Measurements from ENCODE around the gene AP2M1. TPM values are rescaled to one million over a fixed set of nuclear protein-coding genes. Genes with fewer than 3 reads are reported as not detected.

The AP2M1 gene
- total and polyA plus RNA-seq, 10 of the 15 experiments (the other 5 are each of a cell fraction or from before 2014, with no cell fraction given): 65.6 to 356 (median 161) TPM

DNA sequence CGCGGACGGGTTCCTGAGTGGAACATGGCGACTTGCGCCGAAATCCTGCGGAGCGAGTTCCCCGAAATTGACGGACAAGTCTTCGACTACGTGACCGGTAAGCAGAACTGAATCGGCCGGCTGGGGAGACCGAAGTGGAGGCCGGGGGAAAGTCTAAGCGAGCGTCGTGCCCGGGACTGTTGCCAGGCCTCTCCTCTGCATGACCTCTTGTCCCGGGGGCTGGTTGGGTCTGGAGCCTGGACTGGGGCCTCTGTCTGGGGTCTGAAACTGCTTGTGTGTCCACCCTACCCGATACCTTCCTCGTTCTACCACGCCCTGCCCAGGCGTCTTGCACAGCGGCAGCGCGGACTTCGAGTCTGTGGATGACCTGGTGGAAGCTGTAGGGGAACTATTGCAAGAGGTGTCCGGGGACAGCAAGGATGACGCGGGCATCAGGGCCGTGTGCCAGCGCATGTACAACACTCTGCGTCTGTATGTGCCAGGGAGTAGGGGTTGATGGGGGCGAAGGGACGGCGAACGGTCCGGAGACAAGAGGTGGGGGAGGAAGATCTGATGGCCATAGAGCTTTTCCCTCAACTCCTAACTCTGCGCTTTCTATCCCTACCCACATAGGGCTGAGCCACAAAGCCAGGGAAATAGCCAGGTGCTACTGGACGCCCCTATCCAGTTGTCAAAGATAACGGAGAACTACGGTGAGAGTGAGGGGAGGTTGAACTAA, 11.7 kb downstream of the AP2M1 start, which contains the start of gene ABCF3 (continued):
- TF ChIP-seq BHLHE40 (IDR thresholded peaks at IDR 0.05; ENCODE audit: borderline replicate concordance in 1 of 2, low read depth in 2 of 2, low read length in 1 of 2) (no peak; a peak in 1 of 4 replicates), EGR1 (IDR thresholded peaks at IDR 0.05; ENCODE audit: borderline replicate concordance in 1 of 2, low read depth in 2 of 2, low read length in 2 of 2) (no peak), GATAD2B (conservative IDR thresholded peaks at IDR 0.05; ENCODE audit: low read depth) (peak; percentile 18; the same call in 1 of the 2 replicates), CREB1 (IDR thresholded peaks at IDR 0.05; ENCODE audit: low read depth) (no peak), SRF (IDR thresholded peaks at IDR 0.05; ENCODE audit: low read depth in 2 of 2, low read length in 2 of 2) (no peak), FOXK2 (IDR thresholded peaks at IDR 0.05) (no peak), TAF1 (IDR thresholded peaks at IDR 0.05; ENCODE audit: borderline replicate concordance, low read depth, low read length) (peak; percentile 80), TCF7 (IDR thresholded peaks at IDR 0.05; ENCODE audit: borderline replicate concordance) (no peak), MEF2A (IDR thresholded peaks at IDR 0.05; ENCODE audit: insufficient read depth, low read depth, low read length) (0 out of 2 replicates have a peak, but pooled peaks have one; percentile 10), NBN (IDR thresholded peaks at IDR 0.05) (0 out of 2 replicates have a peak, but pooled peaks have one; percentile 42), TBL1XR1 (IDR thresholded peaks at IDR 0.05; ENCODE audit: low read depth, low read length) (no peak), YY1 (IDR thresholded peaks at IDR 0.05; ENCODE audit: low read depth, low read length) (peak; percentile 97), LARP7 (IDR thresholded peaks at IDR 0.05) (peak; percentile 63; the same call in 1 of the 2 replicates), CEBPB (IDR thresholded peaks at IDR 0.05; ENCODE audit: borderline replicate concordance in 1 of 2, low read depth in 2 of 2, low read length in 2 of 2) (no peak), POLR2AphosphoS2 (IDR thresholded peaks at IDR 0.05; ENCODE audit: low read depth, low read length) (peak; percentile 89; the same call in 1 of the 2 replicates)
- TF ChIP-seq, protein P1, sequence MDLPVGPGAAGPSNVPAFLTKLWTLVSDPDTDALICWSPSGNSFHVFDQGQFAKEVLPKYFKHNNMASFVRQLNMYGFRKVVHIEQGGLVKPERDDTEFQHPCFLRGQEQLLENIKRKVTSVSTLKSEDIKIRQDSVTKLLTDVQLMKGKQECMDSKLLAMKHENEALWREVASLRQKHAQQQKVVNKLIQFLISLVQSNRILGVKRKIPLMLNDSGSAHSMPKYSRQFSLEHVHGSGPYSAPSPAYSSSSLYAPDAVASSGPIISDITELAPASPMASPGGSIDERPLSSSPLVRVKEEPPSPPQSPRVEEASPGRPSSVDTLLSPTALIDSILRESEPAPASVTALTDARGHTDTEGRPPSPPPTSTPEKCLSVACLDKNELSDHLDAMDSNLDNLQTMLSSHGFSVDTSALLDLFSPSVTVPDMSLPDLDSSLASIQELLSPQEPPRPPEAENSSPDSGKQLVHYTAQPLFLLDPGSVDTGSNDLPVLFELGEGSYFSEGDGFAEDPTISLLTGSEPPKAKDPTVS (IDR thresholded peaks at IDR 0.05; ENCODE audit: low read depth, low read length): no peak
- TF ChIP-seq, protein P2, sequence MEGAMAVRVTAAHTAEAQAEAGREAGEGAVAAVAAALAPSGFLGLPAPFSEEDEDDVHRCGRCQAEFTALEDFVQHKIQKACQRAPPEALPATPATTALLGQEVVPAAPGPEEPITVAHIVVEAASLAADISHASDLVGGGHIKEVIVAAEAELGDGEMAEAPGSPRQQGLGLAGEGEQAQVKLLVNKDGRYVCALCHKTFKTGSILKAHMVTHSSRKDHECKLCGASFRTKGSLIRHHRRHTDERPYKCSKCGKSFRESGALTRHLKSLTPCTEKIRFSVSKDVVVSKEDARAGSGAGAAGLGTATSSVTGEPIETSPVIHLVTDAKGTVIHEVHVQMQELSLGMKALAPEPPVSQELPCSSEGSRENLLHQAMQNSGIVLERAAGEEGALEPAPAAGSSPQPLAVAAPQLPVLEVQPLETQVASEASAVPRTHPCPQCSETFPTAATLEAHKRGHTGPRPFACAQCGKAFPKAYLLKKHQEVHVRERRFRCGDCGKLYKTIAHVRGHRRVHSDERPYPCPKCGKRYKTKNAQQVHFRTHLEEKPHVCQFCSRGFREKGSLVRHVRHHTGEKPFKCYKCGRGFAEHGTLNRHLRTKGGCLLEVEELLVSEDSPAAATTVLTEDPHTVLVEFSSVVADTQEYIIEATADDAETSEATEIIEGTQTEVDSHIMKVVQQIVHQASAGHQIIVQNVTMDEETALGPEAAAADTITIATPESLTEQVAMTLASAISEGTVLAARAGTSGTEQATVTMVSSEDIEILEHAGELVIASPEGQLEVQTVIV (IDR thresholded peaks at IDR 0.05; ENCODE audit: borderline replicate concordance, partially characterized antibody): no peak
- TF ChIP-seq, protein P3, sequence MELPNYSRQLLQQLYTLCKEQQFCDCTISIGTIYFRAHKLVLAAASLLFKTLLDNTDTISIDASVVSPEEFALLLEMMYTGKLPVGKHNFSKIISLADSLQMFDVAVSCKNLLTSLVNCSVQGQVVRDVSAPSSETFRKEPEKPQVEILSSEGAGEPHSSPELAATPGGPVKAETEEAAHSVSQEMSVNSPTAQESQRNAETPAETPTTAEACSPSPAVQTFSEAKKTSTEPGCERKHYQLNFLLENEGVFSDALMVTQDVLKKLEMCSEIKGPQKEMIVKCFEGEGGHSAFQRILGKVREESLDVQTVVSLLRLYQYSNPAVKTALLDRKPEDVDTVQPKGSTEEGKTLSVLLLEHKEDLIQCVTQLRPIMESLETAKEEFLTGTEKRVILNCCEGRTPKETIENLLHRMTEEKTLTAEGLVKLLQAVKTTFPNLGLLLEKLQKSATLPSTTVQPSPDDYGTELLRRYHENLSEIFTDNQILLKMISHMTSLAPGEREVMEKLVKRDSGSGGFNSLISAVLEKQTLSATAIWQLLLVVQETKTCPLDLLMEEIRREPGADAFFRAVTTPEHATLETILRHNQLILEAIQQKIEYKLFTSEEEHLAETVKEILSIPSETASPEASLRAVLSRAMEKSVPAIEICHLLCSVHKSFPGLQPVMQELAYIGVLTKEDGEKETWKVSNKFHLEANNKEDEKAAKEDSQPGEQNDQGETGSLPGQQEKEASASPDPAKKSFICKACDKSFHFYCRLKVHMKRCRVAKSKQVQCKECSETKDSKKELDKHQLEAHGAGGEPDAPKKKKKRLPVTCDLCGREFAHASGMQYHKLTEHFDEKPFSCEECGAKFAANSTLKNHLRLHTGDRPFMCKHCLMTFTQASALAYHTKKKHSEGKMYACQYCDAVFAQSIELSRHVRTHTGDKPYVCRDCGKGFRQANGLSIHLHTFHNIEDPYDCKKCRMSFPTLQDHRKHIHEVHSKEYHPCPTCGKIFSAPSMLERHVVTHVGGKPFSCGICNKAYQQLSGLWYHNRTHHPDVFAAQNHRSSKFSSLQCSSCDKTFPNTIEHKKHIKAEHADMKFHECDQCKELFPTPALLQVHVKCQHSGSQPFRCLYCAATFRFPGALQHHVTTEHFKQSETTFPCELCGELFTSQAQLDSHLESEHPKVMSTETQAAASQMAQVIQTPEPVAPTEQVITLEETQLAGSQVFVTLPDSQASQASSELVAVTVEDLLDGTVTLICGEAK (IDR thresholded peaks at IDR 0.05; ENCODE audit: borderline replicate concordance): no peak

All from GM12878 (cell line).